GM18951 (cell line): Measurements from ENCODE around the gene TNIP2.

ENCODE experiments used
- POLR2A ChIP-seq: IDR thresholded peaks from 4 replicates; pipeline ENCODE4 v1.6.1; 2011; ENCODE audit warnings: mild to moderate bottlenecking; ENCODE audit not compliant: insufficient read length, insufficient read depth; ENCODE audit errors: extremely low read depth
- in situ Hi-C: fragments of 300-500 bp; cut with MboI; formaldehyde crosslinking; loops from one replicate; pipeline ENCODE4 v1.12.0; 2022; ENCODE audit warnings: low sequenced_read_pairs, mixed read lengths, inconsistent platforms; ENCODE audit not compliant: unreplicated experiment

TNIP2 gene

DNA sequence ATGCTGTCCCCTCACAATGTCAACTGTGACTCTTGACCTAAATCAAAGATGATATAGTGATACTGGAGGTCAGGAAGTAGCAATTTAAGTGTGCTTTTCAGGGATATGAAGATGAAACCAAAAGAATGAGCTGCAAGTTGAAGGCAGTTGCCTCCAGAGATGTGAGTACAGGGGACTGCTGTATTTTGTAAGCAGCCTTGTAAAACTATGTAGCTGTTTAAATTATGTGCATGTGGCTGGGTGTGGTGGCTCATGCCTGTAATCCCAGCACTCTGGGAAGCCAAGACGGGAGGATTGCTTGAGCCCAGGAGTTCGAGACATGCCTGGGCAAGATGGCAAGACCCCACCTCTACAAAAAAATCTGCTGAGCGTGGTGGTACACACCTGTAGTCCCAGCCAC lies 15.1 kb upstream of the TNIP2 start:
- in situ Hi-C loops = no loop called here

DNA sequence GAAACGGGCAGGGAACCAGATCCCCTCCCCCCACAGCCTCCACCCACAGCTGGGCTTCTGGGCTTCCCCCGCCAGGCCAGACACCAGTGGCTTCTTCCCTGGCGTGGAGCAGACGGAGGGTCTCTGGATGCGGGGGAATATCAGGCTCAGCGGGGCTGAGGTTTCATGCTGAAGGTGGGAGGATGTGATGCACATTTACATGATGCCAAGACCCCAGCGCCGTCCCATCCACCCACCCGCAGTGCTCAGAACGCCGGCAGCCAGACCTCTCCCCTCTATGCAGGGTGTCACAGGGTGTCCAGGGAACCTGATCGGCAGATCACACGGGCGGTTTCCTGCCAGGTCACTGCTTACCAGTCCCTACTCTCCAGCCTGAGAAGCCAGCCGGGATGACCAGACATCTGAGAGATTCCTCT lies 12.8 kb upstream of the TNIP2 start:
- in situ Hi-C loops = loop anchor here (10.0 kb wide), 1 partner anchor 166 kb away; no protein-coding TSS in a partner anchor
- TF ChIP-seq POLR2A = no peak

More for the DNA sequence above, 15.1 kb upstream of the TNIP2 start:
- no peak for TF ChIP-seq POLR2A

DNA sequence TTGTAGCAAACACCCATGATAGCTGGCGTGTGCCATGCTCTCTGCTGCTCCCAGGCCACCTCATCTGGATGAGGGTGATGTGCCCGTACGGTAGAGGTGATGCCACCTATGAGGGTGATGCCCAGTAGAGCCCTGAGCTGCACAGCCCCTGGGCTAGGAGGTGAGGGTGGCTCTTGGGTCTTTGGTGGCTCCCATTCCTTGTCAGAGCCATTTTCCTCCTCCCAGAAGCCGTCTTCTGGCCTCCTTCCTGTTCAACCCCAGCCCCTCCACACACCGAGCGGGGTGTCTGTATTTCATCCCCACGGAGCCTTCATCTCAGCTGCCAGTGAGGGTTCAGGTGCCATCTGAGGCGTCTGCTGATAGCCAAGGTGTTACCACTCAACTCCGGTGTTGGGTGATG lies 12.0 kb upstream of the TNIP2 start:
- TF ChIP-seq POLR2A = no peak
- in situ Hi-C loops = loop anchor here (10.0 kb wide), 1 partner anchor 167 kb away; no protein-coding TSS in a partner anchor

DNA sequence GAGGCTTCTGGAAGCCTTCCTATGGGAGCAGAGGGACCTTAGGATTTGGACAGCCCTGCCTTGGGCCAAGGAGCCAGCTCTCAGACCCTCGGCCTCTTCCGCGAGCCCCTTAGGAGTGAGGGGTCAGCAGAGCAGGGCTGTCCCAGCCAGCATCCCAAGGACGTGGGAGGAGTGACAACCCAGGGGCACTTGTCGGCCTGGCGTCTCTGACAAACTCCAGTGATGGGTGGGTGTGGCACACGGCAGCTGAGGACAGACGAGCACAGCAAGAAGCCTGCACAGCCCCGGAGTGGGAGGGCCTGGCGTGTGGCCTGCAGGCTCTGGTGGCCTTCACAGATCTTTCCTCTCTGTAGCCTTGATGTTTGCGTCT lies 11.6 kb upstream of the TNIP2 start:
- TF ChIP-seq POLR2A = no peak
- in situ Hi-C loops = loop anchor here (10.0 kb wide), 1 partner anchor 167 kb away; no protein-coding TSS in a partner anchor

DNA sequence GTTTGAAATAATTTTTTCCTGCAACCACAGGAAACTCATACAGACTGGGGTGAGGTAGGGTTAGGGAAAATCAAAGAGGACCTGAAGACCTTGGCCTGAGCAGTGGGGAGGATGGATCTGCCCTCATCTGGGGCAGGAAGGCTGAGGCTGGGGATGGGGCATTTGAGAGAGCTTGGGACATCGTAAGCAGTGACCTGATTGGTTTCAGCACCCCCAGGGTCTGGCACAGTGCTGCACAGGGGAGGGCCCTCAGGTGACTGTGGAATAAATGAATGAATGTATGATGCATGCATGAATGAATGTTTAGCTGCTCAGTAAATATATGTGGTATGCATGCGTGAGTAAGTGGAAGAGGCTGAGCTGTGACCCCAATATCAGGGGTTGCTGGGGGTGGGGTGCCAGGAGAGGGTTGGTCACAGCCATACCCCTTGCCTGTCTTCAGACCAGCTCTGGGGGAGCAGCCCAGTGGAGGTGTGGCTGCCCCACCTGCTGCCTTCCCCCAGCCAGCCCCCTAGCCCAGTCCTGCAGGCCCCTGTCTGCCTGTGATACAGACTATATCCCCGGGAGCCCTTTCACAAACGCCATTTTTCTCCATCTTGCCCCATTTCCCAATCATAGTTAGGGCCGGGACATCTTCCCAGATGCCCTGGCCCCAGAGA lies 11.0 kb upstream of the TNIP2 start:
- in situ Hi-C loops = loop anchor here (10.0 kb wide), 1 partner anchor 168 kb away; no protein-coding TSS in a partner anchor
- TF ChIP-seq POLR2A = no peak

DNA sequence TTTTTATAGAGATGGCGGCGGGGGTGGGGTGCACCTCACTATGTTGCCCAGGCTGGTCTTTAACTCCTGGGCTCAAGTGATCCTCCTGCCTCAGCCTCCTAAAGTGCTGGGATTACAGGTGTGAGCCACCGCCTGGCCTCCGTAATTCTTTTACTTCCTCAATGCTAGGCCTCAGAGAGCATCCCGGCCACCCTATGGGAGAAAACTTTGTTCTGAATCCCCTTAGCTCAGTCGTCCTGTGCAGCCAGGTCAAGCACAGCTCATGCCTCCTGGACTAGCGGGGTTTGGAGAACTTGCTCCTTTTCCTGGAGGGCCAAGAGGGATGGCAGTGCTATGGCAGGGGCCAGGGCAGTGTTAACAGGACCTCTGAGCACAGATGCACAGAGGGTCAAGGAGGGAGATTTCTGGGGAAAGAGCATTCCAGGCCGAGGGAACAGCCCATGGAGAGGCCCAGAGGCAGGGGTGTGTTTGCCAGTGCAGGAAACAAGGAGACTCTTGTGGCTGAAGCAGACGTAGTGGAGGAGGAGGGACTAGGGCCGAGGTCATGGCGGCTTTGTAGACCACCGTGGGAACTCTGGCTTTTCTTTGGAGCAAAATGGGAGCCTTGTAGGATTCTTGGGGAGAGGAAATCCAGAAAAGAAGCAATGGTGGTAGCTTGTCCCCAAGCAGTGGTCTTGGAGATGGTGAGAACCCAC lies 9.8 kb upstream of the TNIP2 start:
- in situ Hi-C loops = loop anchor here (10.0 kb wide), 1 partner anchor 169 kb away; no protein-coding TSS in a partner anchor
- TF ChIP-seq POLR2A = no peak

DNA sequence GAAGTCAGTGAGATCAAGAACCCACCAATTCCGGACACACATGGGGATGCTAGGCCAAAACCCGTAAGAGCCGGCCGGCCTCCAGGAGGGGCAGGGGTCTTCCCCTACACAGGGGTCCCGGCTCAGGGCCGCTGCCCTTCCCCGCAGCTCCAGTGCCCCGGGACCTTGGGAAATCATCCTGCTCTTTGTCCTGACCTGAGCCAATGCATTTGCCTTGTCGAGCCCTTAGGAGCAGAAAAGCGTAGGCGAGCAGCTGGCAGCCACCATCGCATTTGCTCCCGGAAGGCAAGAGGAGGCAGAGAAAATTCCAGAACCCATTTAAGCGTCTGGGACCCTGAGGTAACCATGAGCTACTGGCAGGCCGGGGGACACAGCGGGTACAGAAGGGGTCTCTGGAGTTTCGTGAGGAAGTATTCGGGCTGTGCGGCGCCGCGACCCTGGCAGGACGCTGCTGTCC lies 7.4 kb upstream of the TNIP2 start:
- TF ChIP-seq POLR2A = no peak
- in situ Hi-C loops = loop anchor here (10.0 kb wide), 1 partner anchor 171 kb away; no protein-coding TSS in a partner anchor

DNA sequence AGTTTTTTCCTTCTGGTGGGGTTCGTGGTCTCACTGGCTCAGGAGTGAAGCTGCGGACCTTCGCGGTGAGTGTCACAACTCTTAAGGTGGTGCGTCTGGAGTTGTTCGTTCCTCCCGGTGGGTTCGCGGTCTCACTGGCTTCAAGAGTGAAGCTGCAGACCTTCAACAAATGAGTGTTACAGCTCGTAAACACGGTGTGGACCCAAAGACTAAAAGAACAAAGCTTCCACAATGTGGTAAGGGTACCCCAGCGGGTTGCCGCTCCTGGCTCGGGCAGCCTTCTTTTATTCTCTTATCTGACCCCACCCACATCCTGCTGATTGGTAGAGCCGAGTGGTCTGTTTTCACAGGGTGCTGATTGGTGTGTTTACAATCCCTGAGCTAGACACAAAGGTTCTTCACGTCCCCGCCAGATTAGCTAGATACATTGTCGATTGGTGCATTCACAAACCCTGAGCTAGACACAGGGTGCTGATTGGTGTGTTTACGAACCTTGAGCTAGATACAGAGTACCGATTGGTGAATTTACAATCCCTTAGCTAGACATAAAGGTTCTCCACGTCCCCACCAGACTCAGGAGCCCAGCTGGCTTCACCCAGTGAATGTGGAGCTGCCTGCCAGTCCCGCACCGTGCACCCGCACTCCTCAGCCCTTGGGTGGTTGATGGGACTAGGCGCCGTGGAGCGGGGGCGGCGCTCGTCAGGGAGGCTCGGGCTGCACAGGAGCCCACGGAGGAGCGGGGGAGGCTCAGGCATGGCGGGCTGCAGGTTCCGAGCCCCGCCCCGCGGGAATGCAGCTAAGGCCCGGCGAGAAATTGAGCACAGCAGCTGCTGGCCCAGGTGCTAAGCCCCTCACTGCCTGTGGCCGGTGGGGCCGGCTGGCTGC lies 6.6 kb upstream of the TNIP2 start:
- in situ Hi-C loops = loop anchor here (10.0 kb wide), 1 partner anchor 172 kb away; no protein-coding TSS in a partner anchor

DNA sequence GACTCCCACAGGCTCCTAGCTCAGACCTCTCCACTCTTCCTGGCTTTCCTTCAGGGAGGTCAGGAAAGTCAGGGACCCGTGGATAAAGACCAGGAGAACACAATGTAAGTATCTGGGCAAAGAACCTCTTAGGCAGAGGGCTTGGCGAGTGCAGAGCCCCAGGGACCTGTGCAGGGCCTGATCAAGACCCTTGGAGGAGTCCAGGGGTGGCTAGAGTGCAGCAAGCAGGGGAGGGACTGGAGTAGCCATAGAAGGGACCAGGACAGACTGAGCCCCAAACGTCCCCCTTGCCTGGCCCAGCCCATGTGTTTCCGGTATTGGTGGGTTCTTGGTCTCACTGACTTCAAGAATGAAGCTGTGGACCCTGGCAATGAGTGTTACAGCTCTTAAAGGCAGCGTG lies 5.9 kb upstream of the TNIP2 start:
- in situ Hi-C loops = loop anchor here (10.0 kb wide), 1 partner anchor 173 kb away; no protein-coding TSS in a partner anchor
- TF ChIP-seq POLR2A = no peak

DNA sequence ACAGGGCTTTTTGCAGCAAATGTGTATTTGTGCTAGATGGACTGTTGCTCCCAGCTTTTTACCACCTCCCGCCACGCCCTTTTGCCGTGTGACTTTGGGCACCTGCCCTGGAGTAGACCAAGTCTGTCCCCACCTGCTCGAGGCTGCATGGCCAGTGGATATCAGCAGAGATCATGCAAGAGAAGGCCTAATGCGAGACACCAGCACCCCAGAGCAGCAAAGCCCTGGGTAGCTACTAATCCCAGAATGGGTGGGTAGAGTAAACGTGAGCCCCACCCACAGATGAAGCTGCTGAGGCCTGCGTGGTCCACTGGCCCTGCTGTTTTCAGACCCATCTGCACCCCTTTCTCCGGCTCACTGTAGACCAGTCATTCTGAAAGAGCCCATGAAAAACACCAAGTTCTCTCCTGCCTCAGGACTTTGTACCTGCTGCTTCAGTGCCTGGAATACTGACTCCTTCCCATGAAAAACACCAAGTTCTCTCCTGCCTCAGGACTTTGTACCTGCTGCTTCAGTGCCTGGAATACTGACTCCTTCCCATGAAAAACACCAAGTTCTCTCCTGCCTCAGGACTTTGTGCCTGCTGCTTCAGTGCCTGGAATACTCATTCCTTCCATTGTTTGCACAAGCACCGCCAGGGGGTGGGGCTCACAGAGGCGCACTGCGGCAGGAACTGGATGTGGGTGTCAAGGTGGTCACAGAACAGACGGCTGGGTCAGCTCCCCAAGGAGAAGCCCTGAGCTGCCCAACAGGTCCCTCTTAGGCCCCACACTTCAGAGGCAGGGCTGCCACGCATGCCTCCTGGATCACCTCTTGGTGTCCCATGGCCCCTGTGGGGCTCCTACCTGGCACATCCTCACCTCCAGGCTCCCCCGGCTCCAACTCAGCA lies 5.1 kb upstream of the TNIP2 start:
- TF ChIP-seq POLR2A = no peak
- in situ Hi-C loops = loop anchor here (10.0 kb wide), 1 partner anchor 174 kb away; no protein-coding TSS in a partner anchor

DNA sequence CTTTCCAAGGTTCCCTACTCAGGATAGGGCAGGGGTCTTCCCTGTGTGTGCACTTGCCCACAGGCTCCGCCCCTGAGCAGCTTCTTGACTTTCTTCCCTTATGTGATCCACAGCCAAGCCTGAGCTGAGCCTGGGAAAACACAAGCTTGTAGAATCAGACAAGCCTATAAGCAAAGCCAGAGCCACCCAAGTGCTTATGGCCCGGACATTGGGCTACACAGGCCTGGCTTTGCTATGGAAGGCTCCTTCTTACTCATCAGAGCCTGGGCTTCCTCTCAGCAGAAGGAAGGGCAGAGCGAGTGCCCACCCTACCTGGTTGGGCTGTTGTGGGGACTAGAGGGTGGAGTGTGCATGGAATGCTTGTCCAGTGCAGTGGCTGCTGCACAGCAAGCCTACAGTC lies 1.3 kb upstream of the TNIP2 start:
- in situ Hi-C loops = no loop called here
- no peak for TF ChIP-seq POLR2A

DNA sequence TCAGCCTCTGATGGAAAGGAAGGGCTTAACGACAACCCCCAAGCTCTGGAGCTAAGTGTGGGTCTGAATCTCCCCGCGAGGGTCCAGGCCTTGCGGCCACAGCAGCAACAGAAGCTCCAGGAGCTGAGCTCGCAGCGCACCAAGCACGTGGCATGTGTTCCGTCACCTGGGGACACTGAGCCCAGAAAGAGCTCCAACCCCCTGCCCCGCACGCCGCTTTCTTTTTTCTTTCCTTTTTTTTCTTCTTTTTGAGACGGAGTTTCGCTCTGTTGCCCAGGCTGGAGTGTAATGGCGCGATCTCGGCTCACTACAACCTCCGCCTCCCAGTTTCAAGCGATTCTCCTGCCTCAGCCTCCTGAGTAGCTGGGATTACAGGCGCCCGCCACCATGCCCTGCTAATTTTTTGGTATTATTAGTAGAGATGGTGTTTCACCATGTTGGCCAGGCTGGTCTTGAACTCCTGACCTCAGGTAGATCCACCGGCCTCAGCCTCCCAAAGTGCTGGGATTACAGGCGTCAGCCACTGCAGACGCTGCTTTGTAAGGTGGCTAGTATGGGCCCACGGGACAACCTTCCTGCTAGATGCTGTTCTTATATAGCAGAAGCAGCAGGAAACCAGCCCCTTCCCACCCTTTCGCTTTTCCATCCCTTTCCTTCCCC lies 685 bp upstream of the TNIP2 start:
- no peak for TF ChIP-seq POLR2A
- in situ Hi-C loops = no loop called here
